WI38 (cell line): ENCODE measurements around the gene AQP2.
"Not testable (repeated sequence)": the region's sequence is repeated elsewhere in the genome, so short reads cannot be mapped to it uniquely, and the experiment has no call there.

ENCODE experiments used
- H3K4me3 ChIP-seq: 2 replicates; pipeline ENCODE4 v1.5.1; 2011; ENCODE audit warnings: low read depth, mild to moderate bottlenecking, control low read depth, low read length
- TF ChIP-seq, protein P1 (sequence below): IDR thresholded peaks from 2 replicates; pipeline ENCODE4 v1.5.1; 2012; ENCODE audit warnings: low read depth, mild to moderate bottlenecking, control low read depth, low read length

Gene AQP2

GRCh38 chr12:49987625-49988303 lies 37.2 kb downstream of the AQP2 start:
- no peak overlapping the region for H3K4me3 ChIP-seq
- TF ChIP-seq, protein P1, sequence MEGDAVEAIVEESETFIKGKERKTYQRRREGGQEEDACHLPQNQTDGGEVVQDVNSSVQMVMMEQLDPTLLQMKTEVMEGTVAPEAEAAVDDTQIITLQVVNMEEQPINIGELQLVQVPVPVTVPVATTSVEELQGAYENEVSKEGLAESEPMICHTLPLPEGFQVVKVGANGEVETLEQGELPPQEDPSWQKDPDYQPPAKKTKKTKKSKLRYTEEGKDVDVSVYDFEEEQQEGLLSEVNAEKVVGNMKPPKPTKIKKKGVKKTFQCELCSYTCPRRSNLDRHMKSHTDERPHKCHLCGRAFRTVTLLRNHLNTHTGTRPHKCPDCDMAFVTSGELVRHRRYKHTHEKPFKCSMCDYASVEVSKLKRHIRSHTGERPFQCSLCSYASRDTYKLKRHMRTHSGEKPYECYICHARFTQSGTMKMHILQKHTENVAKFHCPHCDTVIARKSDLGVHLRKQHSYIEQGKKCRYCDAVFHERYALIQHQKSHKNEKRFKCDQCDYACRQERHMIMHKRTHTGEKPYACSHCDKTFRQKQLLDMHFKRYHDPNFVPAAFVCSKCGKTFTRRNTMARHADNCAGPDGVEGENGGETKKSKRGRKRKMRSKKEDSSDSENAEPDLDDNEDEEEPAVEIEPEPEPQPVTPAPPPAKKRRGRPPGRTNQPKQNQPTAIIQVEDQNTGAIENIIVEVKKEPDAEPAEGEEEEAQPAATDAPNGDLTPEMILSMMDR = no peak

GRCh38 chr12:49989400-49989799 lies 38.9 kb downstream of the AQP2 start:
- not testable (repeated sequence) for H3K4me3 ChIP-seq

- TF ChIP-seq, protein P1 = no peak
- H3K4me3 ChIP-seq = no peak overlapping the region
These were observed 39.7 kb downstream of the AQP2 start for GRCh38 chr12:49990273-49990672.

DNA sequence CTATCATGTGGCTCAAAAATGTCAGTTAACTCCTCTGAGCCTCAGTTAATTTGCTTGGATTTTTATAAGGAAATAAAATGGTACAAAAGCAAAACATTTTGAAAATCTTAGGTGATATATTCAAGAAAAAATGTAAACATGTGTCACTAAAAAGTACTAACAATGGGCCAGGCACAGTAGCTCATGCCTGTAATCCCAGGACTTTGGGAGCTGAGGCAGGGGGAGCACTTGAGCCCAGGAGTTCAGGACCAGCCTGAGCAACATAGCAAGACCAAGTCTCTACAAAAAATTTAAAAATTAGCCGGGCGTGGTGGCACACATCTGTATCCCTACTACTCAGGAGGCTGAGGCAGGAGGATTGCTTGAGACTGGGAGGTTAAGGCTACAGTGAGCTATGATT lies 47.9 kb downstream of the AQP2 start:
- TF ChIP-seq, protein P1 = no peak
- H3K4me3 ChIP-seq = no peak overlapping the region

DNA sequence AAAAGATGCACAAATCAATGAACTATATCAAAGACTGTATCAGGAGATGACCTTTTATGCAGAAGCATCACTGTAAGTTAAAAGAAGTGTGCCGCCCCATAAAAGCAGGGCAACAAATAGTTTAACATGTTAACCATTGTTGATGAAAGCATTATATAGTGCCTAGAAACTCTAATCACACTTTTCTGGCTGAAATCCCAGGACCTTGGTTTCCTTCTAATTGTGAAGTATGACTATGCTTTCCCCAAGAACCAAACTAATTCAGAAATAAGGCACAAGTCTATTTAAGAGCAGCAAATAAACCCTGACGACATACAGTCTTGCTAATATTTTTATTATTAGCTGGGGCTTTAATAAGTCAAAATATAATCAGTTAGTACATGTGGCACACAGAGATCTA lies 53.1 kb downstream of the AQP2 start:
- TF ChIP-seq, protein P1 = no peak

GRCh38 chr12:50004696-50005095 lies 54.2 kb downstream of the AQP2 start:
- no peak overlapping the region for H3K4me3 ChIP-seq
- TF ChIP-seq, protein P1 = no peak

More for the DNA sequence above, 53.1 kb downstream of the AQP2 start:
- no peak overlapping the region for H3K4me3 ChIP-seq

- TF ChIP-seq, protein P1 = no peak
- no peak overlapping the region for H3K4me3 ChIP-seq
These were observed 54.6 kb downstream of the AQP2 start for GRCh38 chr12:50005175-50005574.

GRCh38 chr12:50006280-50006679 lies 55.7 kb downstream of the AQP2 start:
- TF ChIP-seq, protein P1 = no peak
- H3K4me3 ChIP-seq = no peak overlapping the region
